K562 (cell line): Measurements from ENCODE around the gene SLC40A1.

ENCODE experiments used
- CTCF ChIP-seq, 3 experiments: IDR thresholded peaks in 2 of 3; conservative IDR thresholded peaks in 1 of 3; 2 replicates each; pipeline ENCODE4 v1.5.1; 2011 to 2012; ENCODE audit warnings: low read length in 3 of 3, mild to moderate bottlenecking in 3 of 3, control low read depth in 2 of 3, improper control_type of control experiment in 1 of 3, inconsistent platforms in 1 of 3, low read depth in 1 of 3, mixed read lengths in 1 of 3, moderate library complexity in 1 of 3; ENCODE audit not compliant: insufficient read depth in 2 of 3
- FOXA1 ChIP-seq: fragments of 450-650 bp; IDR thresholded peaks from 2 replicates; pipeline ENCODE4 v1.6.1; 2016; ENCODE audit warnings: mild to moderate bottlenecking, borderline replicate concordance
- FOXM1 ChIP-seq, 2 experiments: fragments of 450-650 bp in 1 of 2; sonication (generic) in 1 of 2; formaldehyde crosslinking in 1 of 2; IDR thresholded peaks; 2 replicates each; pipeline versions ENCODE4 v1.6.1 to v1.9.0; 2017 to 2022; ENCODE audit warnings: low read depth in 2 of 2, mild to moderate bottlenecking in 2 of 2, missing genetic modification reagents in 1 of 2, moderate library complexity in 1 of 2
- GABPA ChIP-seq: fragments of 200-800 bp; sonication (Bioruptor generic); conservative IDR thresholded peaks from 2 replicates; pipeline ENCODE4 v1.6.1; 2016; ENCODE audit warnings: low read depth, missing genetic modification characterization, missing compliant biosample characterization
- HDAC6 ChIP-seq: IDR thresholded peaks from 2 replicates; pipeline ENCODE4 v1.6.1; 2012; ENCODE audit warnings: low read depth, mild to moderate bottlenecking, control low read depth, inconsistent platforms, low read length, moderate library complexity
- NCOA4 ChIP-seq: fragments of 450-650 bp; IDR thresholded peaks from 2 replicates; pipeline ENCODE4 v1.6.1; 2018; ENCODE audit warnings: mild to moderate bottlenecking; ENCODE audit not compliant: partially characterized antibody
- NFATC3 ChIP-seq: fragments of 450-650 bp; IDR thresholded peaks from 2 replicates; pipeline ENCODE4 v1.6.1; 2017; ENCODE audit warnings: mild to moderate bottlenecking
- POLR2AphosphoS5 ChIP-seq: IDR thresholded peaks from 2 replicates; pipeline ENCODE4 v1.6.1; 2011; ENCODE audit warnings: mild to moderate bottlenecking, low read depth, low read length, moderate library complexity; ENCODE audit not compliant: control insufficient read depth, insufficient read depth
- REST ChIP-seq, 2 experiments: fragments of 450-650 bp; formaldehyde crosslinking in 1 of 2; IDR thresholded peaks; 2 replicates each; pipeline versions ENCODE4 v1.4.0 to v1.6.1; 2014 to 2020; ENCODE audit warnings: mild to moderate bottlenecking in 2 of 2, borderline replicate concordance in 1 of 2, low read depth in 1 of 2

- no peak for TF ChIP-seq HDAC6
- no peak for TF ChIP-seq CTCF (IDR thresholded peaks at IDR 0.05 in 2 of 3, conservative IDR thresholded peaks at IDR 0.05 in 1 of 3; ENCODE audit: insufficient read depth in 2 of 3, low read depth in 1 of 3, low read length in 3 of 3)
- TF ChIP-seq NCOA4, result no peak
- peak; percentile 29; the same call in 1 of the 2 replicates for TF ChIP-seq REST (IDR thresholded peaks at IDR 0.05; ENCODE audit: borderline replicate concordance)
- no peak for TF ChIP-seq REST (CRISPR knock-in tag; IDR thresholded peaks at IDR 0.05; ENCODE audit: low read depth)
- TF ChIP-seq FOXM1 (IDR thresholded peaks at IDR 0.05; ENCODE audit: low read depth), result peak; percentile 50
- no peak for TF ChIP-seq FOXM1 (CRISPR knock-in tag; IDR thresholded peaks at IDR 0.05; ENCODE audit: low read depth)
- peak; percentile 95 for TF ChIP-seq POLR2AphosphoS5
- no peak for TF ChIP-seq NFATC3
- no peak for TF ChIP-seq GABPA
- TF ChIP-seq FOXA1, result no peak
Measured at GRCh38 chr2:189581354-189582139, 961 bp upstream of the SLC40A1 start.
